Measurements from ENCODE around the gene TRAPPC3L.
A peak's percentile ranks its signal among the peaks of the same experiment; 100 is the strongest.

TRAPPC3L gene

GRCh38 chr6:116528133-116528532 is 17.4 kb downstream of the TRAPPC3L start:
- H3K4me3 ChIP-seq (ENCODE audit: low read length) = no peak overlapping the region
- H3K27me3 ChIP-seq (ENCODE audit: control insufficient read depth, insufficient read depth, low read length) = no peaks in the 10 kb centered on the region
- no peaks in the 10 kb centered on the region for H3K4me1 ChIP-seq (ENCODE audit: control insufficient read depth, insufficient read depth, low read length)
- H3K36me3 ChIP-seq (ENCODE audit: control insufficient read depth, insufficient read depth, low read length) = no peaks in the 10 kb centered on the region
- no peak overlapping the region for H3K27ac ChIP-seq (ENCODE audit: low read depth, low read length)
- no peak overlapping the region for H3K9ac ChIP-seq (ENCODE audit: low read length)

GRCh38 chr6:116524236-116524635 is 21.2 kb downstream of the TRAPPC3L start:
- Histone ChIP-seq H3K4me3 (ENCODE audit: low read length) (no peak overlapping the region), H3K36me3 (ENCODE audit: control insufficient read depth, insufficient read depth, low read length) (no peaks in the 10 kb centered on the region), H3K27me3 (ENCODE audit: control insufficient read depth, insufficient read depth, low read length) (no peaks in the 10 kb centered on the region), H3K27ac (ENCODE audit: low read depth, low read length) (no peak overlapping the region), H3K9ac (ENCODE audit: low read length) (no peak overlapping the region), H3K4me1 (ENCODE audit: control insufficient read depth, insufficient read depth, low read length) (no peaks in the 10 kb centered on the region)

- Histone ChIP-seq H3K4me1 (ENCODE audit: control insufficient read depth, insufficient read depth, low read length) (no peaks in the 10 kb centered on the region), H3K27ac (ENCODE audit: low read depth, low read length) (no peak overlapping the region), H3K36me3 (ENCODE audit: control insufficient read depth, insufficient read depth, low read length) (no peaks in the 10 kb centered on the region), H3K9ac (ENCODE audit: low read length) (no peak overlapping the region), H3K4me3 (ENCODE audit: low read length) (no peak overlapping the region), H3K27me3 (ENCODE audit: control insufficient read depth, insufficient read depth, low read length) (no peaks in the 10 kb centered on the region)
Observed at GRCh38 chr6:116522896-116523295, 22.6 kb downstream of the TRAPPC3L start.

GRCh38 chr6:116518621-116519368 is 26.7 kb downstream of the TRAPPC3L start:
- no peaks in the 10 kb centered on the region for H3K27me3 ChIP-seq (ENCODE audit: control insufficient read depth, insufficient read depth, low read length)
- H3K27ac ChIP-seq (ENCODE audit: low read depth, low read length) = no peak overlapping the region
- no peak overlapping the region for H3K9ac ChIP-seq (ENCODE audit: low read length)
- peaks cover 2% of the 10 kb centered on the region for H3K4me1 ChIP-seq (ENCODE audit: control insufficient read depth, insufficient read depth, low read length)
- H3K4me3 ChIP-seq (ENCODE audit: low read length) = no peak overlapping the region
- H3K36me3 ChIP-seq (ENCODE audit: control insufficient read depth, insufficient read depth, low read length) = no peaks in the 10 kb centered on the region

GRCh38 chr6:116515141-116515540 is 30.3 kb downstream of the TRAPPC3L start:
- peaks cover 5% of the 10 kb centered on the region for H3K4me1 ChIP-seq (ENCODE audit: control insufficient read depth, insufficient read depth, low read length)
- no peak overlapping the region for H3K4me3 ChIP-seq (ENCODE audit: low read length)
- no peaks in the 10 kb centered on the region for H3K36me3 ChIP-seq (ENCODE audit: control insufficient read depth, insufficient read depth, low read length)
- H3K27me3 ChIP-seq (ENCODE audit: control insufficient read depth, insufficient read depth, low read length) = no peaks in the 10 kb centered on the region
- H3K9ac ChIP-seq (ENCODE audit: low read length) = no peak overlapping the region
- no peak overlapping the region for H3K27ac ChIP-seq (ENCODE audit: low read depth, low read length)

GRCh38 chr6:116514111-116514510 is 31.4 kb downstream of the TRAPPC3L start:
- no peaks in the 10 kb centered on the region for H3K36me3 ChIP-seq (ENCODE audit: control insufficient read depth, insufficient read depth, low read length)
- H3K4me3 ChIP-seq (ENCODE audit: low read length) = no peak overlapping the region
- H3K27me3 ChIP-seq (ENCODE audit: control insufficient read depth, insufficient read depth, low read length) = no peaks in the 10 kb centered on the region
- H3K4me1 ChIP-seq (ENCODE audit: control insufficient read depth, insufficient read depth, low read length) = peaks cover 5% of the 10 kb centered on the region
- H3K9ac ChIP-seq (ENCODE audit: low read length) = no peak overlapping the region
- no peak overlapping the region for H3K27ac ChIP-seq (ENCODE audit: low read depth, low read length)

- H3K27ac ChIP-seq (ENCODE audit: low read depth, low read length) = no peak overlapping the region
- peaks cover 5% of the 10 kb centered on the region for H3K4me1 ChIP-seq (ENCODE audit: control insufficient read depth, insufficient read depth, low read length)
- no peaks in the 10 kb centered on the region for H3K27me3 ChIP-seq (ENCODE audit: control insufficient read depth, insufficient read depth, low read length)
- no peak overlapping the region for H3K9ac ChIP-seq (ENCODE audit: low read length)
- no peak overlapping the region for H3K4me3 ChIP-seq (ENCODE audit: low read length)
- no peaks in the 10 kb centered on the region for H3K36me3 ChIP-seq (ENCODE audit: control insufficient read depth, insufficient read depth, low read length)
Observed at GRCh38 chr6:116513224-116513875, 32.1 kb downstream of the TRAPPC3L start.

GRCh38 chr6:116512734-116513133 is 32.8 kb downstream of the TRAPPC3L start:
- no peaks in the 10 kb centered on the region for H3K36me3 ChIP-seq (ENCODE audit: control insufficient read depth, insufficient read depth, low read length)
- H3K27me3 ChIP-seq (ENCODE audit: control insufficient read depth, insufficient read depth, low read length) = no peaks in the 10 kb centered on the region
- H3K4me1 ChIP-seq (ENCODE audit: control insufficient read depth, insufficient read depth, low read length) = peaks cover 5% of the 10 kb centered on the region
- H3K4me3 ChIP-seq (ENCODE audit: low read length) = peak overlapping the region; percentile 65
- no peak overlapping the region for H3K27ac ChIP-seq (ENCODE audit: low read depth, low read length)
- no peak overlapping the region for H3K9ac ChIP-seq (ENCODE audit: low read length)

- Histone ChIP-seq H3K9ac (ENCODE audit: low read length) (no peak overlapping the region), H3K4me3 (ENCODE audit: low read length) (peak overlapping the region; percentile 65), H3K27ac (ENCODE audit: low read depth, low read length) (peak overlapping the region; percentile 79), H3K4me1 (ENCODE audit: control insufficient read depth, insufficient read depth, low read length) (peaks cover 5% of the 10 kb centered on the region), H3K27me3 (ENCODE audit: control insufficient read depth, insufficient read depth, low read length) (no peaks in the 10 kb centered on the region), H3K36me3 (ENCODE audit: control insufficient read depth, insufficient read depth, low read length) (no peaks in the 10 kb centered on the region)
Observed at GRCh38 chr6:116512111-116512559, 33.3 kb downstream of the TRAPPC3L start.

- Histone ChIP-seq H3K27ac (ENCODE audit: low read depth, low read length) (peak within 1 kb of the TSS; percentile 79), H3K9ac (ENCODE audit: low read length) (peak within 1 kb of the TSS; percentile 35), H3K4me1 (ENCODE audit: control insufficient read depth, insufficient read depth, low read length) (peaks cover 5% of the 10 kb centered on the region), H3K36me3 (ENCODE audit: control insufficient read depth, insufficient read depth, low read length) (no peaks in the 10 kb centered on the region), H3K27me3 (ENCODE audit: control insufficient read depth, insufficient read depth, low read length) (no peaks in the 10 kb centered on the region), H3K4me3 (ENCODE audit: low read length) (peak within 1 kb of the TSS; percentile 65)
Observed at GRCh38 chr6:116511424-116512110, 33.9 kb downstream of the TRAPPC3L start, which contains the start of gene CALHM5. TSS of gene CALHM5 (plus strand) at chr6:116511639. CDS start at chr6:116511697, 58 bp downstream.

GRCh38 chr6:116508527-116508926 is 37.0 kb downstream of the TRAPPC3L start:
- Histone ChIP-seq H3K36me3 (ENCODE audit: control insufficient read depth, insufficient read depth, low read length) (no peaks in the 10 kb centered on the region), H3K4me1 (ENCODE audit: control insufficient read depth, insufficient read depth, low read length) (peaks cover 2% of the 10 kb centered on the region), H3K9ac (ENCODE audit: low read length) (no peak overlapping the region), H3K27me3 (ENCODE audit: control insufficient read depth, insufficient read depth, low read length) (no peaks in the 10 kb centered on the region), H3K27ac (ENCODE audit: low read depth, low read length) (no peak overlapping the region), H3K4me3 (ENCODE audit: low read length) (no peak overlapping the region)

GRCh38 chr6:116507324-116507723 is 38.2 kb downstream of the TRAPPC3L start:
- peaks cover under 1% of the 10 kb centered on the region for H3K4me1 ChIP-seq (ENCODE audit: control insufficient read depth, insufficient read depth, low read length)

More at GRCh38 chr6:116507324-116507723, 38.2 kb downstream of the TRAPPC3L start:
- no peaks in the 10 kb centered on the region for H3K36me3 ChIP-seq (ENCODE audit: control insufficient read depth, insufficient read depth, low read length)
- H3K27ac ChIP-seq (ENCODE audit: low read depth, low read length) = no peak overlapping the region
- no peaks in the 10 kb centered on the region for H3K27me3 ChIP-seq (ENCODE audit: control insufficient read depth, insufficient read depth, low read length)
- H3K9ac ChIP-seq (ENCODE audit: low read length) = no peak overlapping the region
- no peak overlapping the region for H3K4me3 ChIP-seq (ENCODE audit: low read length)
